ENCODE results near the gene SEC62.
A peak's percentile ranks its signal among the peaks of the same experiment; 100 is the strongest.
"Not testable (repeated sequence)": the region's sequence is repeated elsewhere in the genome, so short reads cannot be mapped to it uniquely, and the experiment has no call there.

SEC62 gene

DNA sequence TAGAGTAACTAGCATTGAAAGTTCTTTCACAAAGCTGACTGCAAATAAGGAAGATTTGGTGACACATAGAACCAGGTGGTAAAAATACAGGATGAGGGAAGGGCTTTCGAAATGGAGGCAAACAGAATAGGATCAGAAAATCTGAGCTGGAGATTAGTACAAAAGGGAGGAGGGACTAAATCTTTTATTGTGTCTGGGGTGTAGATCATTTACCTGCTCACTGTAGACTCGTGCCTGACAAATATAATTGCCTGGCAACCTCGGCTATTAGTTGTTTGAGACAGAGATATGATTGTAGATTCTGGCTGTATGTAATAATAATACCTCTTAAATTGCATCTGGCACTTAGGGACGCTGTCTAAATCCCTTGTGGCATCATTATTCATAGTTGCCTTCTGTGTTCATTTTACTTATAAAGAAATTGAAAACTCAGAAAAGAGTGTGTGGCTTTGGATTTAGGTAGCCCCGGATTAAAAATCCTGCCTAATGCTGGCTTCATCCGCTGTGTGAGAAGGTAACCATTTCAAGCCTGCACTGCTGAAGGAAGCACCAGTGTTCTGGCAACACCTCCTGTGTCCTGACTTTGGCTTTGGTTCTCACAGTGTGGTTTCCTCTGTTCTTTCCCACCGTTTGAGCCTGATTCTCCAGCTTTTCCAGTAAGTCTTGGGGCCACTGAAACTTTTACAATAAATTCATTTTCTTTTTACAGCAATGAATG lies 46.2 kb downstream of the SEC62 start:
- H3K36me3 Mint-ChIP-seq (ENCODE audit: low read depth) = no peaks in the 10 kb centered on the region
- DNase-seq (ENCODE audit: low spot score) = no peak
- H3K27me3 Mint-ChIP-seq (ENCODE audit: low read depth) = peaks cover 2% of the 10 kb centered on the region
- no peak overlapping the region for H3K27ac Mint-ChIP-seq
- no peaks in the 10 kb centered on the region for H3K9me3 Mint-ChIP-seq
- H3K4me3 Mint-ChIP-seq = no peak overlapping the region
- peaks cover 5% of the 10 kb centered on the region for H3K4me1 Mint-ChIP-seq (ENCODE audit: low read depth)

DNA sequence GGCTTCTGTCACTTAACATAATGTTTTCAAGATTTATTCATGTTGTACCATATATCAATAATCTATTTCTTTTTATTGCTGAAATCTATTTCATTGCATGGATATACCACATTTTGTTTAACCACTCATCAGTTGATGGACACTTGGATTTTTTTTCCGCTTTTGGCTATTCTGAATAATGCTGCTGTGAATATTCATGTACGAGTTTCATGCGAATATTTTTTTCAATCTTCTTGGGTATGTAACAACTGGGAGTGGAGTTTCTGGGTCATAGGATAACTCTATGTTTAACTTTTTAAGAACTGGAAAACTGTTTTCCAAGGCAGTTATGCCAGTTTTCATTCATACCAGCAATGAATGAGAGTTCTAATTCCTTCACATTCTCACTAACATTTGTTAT lies 49.5 kb downstream of the SEC62 start:
- no peaks in the 10 kb centered on the region for H3K9me3 Mint-ChIP-seq
- peaks cover 10% of the 10 kb centered on the region for H3K4me1 Mint-ChIP-seq (ENCODE audit: low read depth)
- DNase-seq (ENCODE audit: low spot score) = no peak
- H3K27me3 Mint-ChIP-seq (ENCODE audit: low read depth) = peaks cover 11% of the 10 kb centered on the region
- H3K27ac Mint-ChIP-seq = no peak overlapping the region
- H3K36me3 Mint-ChIP-seq (ENCODE audit: low read depth) = no peaks in the 10 kb centered on the region
- no peak overlapping the region for H3K4me3 Mint-ChIP-seq

DNA sequence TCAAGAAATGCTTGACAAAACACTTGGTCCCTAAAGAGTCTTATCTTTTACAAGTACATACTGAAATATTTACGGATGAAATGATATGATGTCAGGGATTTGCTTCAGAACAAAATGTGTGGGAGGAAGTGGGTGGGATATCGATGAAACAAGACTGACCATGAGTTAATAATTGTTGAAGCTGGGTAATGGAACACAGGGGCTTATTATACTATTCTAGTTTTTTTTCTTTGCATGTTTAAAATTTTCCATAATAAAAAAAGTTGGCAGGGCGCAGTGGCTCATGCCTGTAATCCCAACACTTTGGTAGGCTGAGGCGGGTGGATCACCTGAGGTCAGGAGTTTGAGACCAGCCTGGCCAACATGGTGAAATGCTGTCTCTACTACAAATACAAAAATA lies 52.7 kb downstream of the SEC62 start:
- not testable (repeated sequence) for H3K9me3 Mint-ChIP-seq; H3K27ac Mint-ChIP-seq; H3K36me3 Mint-ChIP-seq (ENCODE audit: low read depth)

DNA sequence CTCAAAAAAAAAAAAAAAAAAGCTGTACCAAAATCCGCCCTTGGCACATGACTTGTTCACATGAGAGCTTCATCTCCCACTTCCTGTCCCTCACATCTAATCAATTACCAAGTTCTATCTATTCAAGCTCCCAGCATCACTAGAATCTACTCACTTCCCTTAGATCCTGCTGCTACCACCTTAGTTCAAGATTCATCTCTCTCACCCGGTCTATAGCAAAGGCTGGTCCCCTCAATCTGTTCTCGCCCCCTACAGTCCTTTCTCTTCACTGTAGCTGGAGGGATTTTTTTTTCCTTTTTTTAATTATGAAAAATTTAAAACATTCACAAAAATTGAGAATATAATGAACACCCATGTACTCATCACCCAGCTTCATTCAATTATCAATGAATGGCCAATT lies 54.5 kb downstream of the SEC62 start:
- H3K27me3 Mint-ChIP-seq (ENCODE audit: low read depth) = peaks cover 15% of the 10 kb centered on the region
- DNase-seq (ENCODE audit: low spot score) = no peak
- H3K4me3 Mint-ChIP-seq = no peak overlapping the region
- H3K36me3 Mint-ChIP-seq (ENCODE audit: low read depth) = no peaks in the 10 kb centered on the region
- H3K9me3 Mint-ChIP-seq = no peaks in the 10 kb centered on the region
- no peak overlapping the region for H3K27ac Mint-ChIP-seq
- peaks cover 15% of the 10 kb centered on the region for H3K4me1 Mint-ChIP-seq (ENCODE audit: low read depth)

More for the DNA sequence above, 52.7 kb downstream of the SEC62 start:
- Mint-ChIP-seq H3K27me3 (ENCODE audit: low read depth) (peaks cover 14% of the 10 kb centered on the region), H3K4me1 (ENCODE audit: low read depth) (peaks cover 11% of the 10 kb centered on the region)
- DNase-seq (ENCODE audit: low spot score); H3K4me3 Mint-ChIP-seq: not testable (repeated sequence)

DNA sequence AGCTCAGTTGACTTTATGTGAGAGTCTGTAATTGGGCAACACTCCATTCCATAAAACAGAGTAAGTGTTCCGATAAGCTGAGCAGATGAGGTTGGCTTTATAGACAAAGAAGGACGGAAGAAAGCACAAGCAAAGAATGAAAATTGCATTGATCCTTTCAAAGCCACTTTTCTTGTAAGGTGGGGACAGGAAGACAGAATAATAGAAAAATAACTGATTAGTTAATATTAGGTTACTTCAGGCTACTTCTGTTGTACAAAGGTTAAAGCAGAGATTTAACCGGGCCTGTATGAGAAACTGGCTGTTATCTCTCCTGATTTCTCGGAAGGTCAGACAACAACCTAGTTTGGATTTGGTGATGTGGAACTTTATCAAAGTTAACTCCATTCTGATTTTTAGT lies 55.7 kb downstream of the SEC62 start:
- Mint-ChIP-seq H3K27me3 (ENCODE audit: low read depth) (peaks cover 13% of the 10 kb centered on the region), H3K9me3 (peaks cover 4% of the 10 kb centered on the region), H3K27ac (no peak overlapping the region), H3K36me3 (ENCODE audit: low read depth) (peaks cover 2% of the 10 kb centered on the region), H3K4me3 (no peak overlapping the region), H3K4me1 (ENCODE audit: low read depth) (peaks cover 19% of the 10 kb centered on the region)
- no peak for DNase-seq (ENCODE audit: low spot score)

DNA sequence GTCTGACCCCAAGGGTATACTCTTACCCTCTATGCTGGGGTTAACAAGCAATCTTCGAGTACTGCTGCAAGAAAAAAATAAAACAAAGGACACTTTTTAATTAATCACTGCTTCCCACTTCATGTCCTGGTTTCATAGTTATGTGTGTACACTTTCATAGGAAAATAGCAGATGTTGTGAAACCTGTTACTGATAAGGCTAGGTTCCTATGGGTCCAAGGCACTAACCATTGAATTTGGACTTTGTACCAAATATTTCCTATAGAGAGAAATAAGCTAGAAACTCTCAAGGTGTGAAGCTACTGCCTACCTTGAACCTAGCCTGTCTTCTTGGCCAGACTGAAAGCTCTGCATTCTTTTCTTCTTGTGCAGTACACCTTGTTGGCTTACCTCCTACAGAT lies 56.6 kb downstream of the SEC62 start:
- DNase-seq (ENCODE audit: low spot score) = no peak
- peaks cover 4% of the 10 kb centered on the region for H3K36me3 Mint-ChIP-seq (ENCODE audit: low read depth)
- H3K27me3 Mint-ChIP-seq (ENCODE audit: low read depth) = peaks cover 10% of the 10 kb centered on the region
- H3K4me3 Mint-ChIP-seq = no peak overlapping the region
- peaks cover 8% of the 10 kb centered on the region for H3K9me3 Mint-ChIP-seq
- H3K27ac Mint-ChIP-seq = no peak overlapping the region
- H3K4me1 Mint-ChIP-seq (ENCODE audit: low read depth) = peaks cover 25% of the 10 kb centered on the region

DNA sequence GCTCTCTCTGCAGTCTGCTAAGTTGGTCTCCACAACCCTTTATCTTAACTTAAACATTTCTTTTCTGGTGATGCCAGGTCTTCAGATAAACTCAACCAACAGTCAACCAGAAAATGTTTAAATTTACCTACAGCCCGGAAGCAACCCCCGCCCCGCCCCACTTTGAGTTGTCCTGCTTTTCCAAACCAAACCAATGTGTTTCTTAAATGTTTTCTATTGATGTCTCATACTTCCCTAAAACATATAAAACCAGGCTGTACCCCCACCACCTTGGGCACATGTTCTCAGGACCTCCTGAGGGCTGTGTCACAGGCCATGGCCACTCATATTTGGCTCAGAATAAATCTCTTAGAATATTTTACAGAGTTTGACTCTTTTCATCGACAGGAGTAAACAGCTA lies 58.0 kb downstream of the SEC62 start:
- Mint-ChIP-seq H3K4me3 (no peak overlapping the region), H3K4me1 (ENCODE audit: low read depth) (peaks cover 25% of the 10 kb centered on the region), H3K36me3 (ENCODE audit: low read depth) (peaks cover 4% of the 10 kb centered on the region), H3K9me3 (peaks cover 8% of the 10 kb centered on the region), H3K27me3 (ENCODE audit: low read depth) (peaks cover 4% of the 10 kb centered on the region), H3K27ac (no peak overlapping the region)
- no peak for DNase-seq (ENCODE audit: low spot score)

DNA sequence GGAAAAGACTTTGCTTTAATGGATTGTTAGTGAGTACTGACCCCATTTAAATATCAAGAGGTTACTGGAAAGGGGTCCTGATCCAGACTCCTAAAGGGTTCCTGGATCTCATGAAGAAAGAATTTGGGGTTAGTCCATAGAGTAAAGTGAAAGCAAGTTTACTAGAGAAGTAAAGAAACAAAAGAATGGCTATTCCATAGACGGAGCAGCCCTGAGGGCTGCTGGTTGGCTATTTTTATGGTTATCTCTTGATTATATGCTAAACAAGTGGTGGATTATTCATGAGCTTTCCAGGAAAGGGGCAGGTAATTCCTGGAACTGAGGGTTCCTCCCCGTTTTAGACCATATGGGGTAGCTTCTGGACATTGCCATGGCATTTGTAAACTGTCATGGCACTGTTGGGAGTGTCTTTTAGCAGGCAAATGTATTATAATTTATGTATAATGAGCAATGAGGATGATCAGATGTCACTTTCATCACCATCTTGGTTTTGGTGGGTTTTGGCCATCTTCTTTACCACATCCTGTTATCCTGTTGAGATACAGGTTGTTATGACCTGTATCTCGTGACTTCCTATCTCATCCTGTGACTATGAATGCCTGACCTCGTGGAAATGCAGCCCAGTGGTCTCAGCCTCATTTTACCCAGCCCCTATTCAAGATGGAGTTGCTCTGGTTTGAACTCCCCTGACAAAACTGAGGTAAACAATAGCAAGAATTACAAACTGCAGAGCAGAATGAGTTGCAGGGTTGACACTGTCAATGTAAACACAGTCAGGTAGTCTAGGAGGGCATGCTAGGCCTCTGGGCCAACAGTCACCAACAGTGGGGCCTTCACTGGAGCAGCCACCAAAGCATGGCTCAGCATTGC lies 60.9 kb downstream of the SEC62 start:
- H3K4me3 Mint-ChIP-seq = peak overlapping the region; percentile 44
- DNase-seq (ENCODE audit: low spot score) = peak; percentile 8

DNA sequence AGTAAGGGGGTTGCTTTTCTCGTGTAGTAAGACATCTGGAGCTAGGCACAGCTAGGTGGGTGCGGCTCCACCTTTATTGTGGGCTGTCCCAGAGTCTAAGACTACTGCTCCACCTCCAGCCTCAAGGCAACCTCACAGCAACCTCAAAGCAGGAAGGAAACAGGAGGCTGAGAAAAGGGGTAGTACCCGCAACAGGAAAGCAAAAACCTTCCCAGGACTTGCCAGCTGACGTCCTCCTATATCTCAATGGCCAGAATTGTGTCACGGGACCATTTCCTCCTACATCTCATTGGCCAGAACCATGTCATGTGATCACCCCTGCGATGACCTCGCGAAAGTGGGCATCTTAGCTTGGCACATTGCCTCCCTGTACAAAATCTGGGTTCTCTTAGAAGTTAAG lies 66.9 kb downstream of the SEC62 start:
- Mint-ChIP-seq H3K4me1 (ENCODE audit: low read depth) (peaks cover 33% of the 10 kb centered on the region), H3K9me3 (peaks cover 5% of the 10 kb centered on the region), H3K27me3 (ENCODE audit: low read depth) (no peaks in the 10 kb centered on the region), H3K36me3 (ENCODE audit: low read depth) (peaks cover 5% of the 10 kb centered on the region), H3K4me3 (peak overlapping the region; percentile 52), H3K27ac (peak overlapping the region; percentile 43)
- peak; percentile 20 for DNase-seq (ENCODE audit: low spot score)

More for the DNA sequence above, 60.9 kb downstream of the SEC62 start:
- H3K27me3 Mint-ChIP-seq (ENCODE audit: low read depth) = peaks cover 4% of the 10 kb centered on the region
- H3K9me3 Mint-ChIP-seq = peaks cover 8% of the 10 kb centered on the region
- peak overlapping the region; percentile 85 for H3K27ac Mint-ChIP-seq
- peaks cover 4% of the 10 kb centered on the region for H3K36me3 Mint-ChIP-seq (ENCODE audit: low read depth)
- H3K4me1 Mint-ChIP-seq (ENCODE audit: low read depth) = peaks cover 29% of the 10 kb centered on the region

DNA sequence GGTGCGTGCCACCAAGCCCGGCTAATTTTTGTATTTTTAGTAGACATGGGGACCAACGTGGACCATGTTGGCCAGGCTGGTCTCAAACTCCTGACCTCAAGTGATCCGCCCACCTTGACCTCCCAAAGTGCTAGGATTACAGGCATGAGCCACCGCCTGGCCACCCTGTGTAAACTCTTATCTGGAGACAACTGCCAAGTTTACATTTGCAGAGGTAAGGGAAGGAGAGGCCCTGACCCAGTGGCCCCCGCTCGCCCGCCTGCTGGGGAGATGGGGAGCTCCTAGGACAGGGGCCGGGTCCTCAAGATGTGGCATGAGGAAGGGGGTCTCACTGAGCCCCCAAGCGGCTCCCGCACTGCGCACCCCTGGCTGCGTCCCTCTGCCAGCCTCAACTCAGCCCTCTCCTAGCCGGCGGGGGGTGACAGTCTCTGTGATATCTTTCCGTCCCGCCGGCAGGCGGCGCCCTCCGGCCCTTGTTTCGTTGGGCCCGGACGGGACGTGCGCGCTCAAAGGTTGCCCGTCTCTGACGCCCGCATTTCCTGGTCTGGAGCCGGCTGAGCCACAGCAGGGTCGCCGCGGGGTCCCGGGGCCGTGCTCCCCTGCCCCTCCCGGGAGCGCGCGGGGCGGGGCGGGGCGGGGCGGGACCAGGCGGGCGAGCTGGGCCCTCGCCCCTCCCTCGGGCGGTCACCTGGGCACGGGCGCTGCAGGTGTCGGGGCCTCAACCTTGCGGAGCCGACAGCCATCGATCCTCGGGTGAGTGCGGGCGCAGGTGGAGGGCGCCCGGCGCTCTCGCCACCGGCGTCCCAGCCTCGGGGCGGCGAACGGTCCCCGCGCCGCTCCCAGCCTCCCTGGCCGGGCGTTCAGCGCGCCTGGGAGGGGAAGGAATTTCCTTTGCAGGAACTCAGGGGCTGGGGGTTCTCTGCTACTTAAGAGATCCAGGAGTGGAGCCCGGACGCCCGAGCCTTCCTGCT lies 71.1 kb downstream of the SEC62 start, which contains the start of gene GPR160:
TSS of gene GPR160 (plus strand) at position 533 of the 971 bp plus-strand sequence. CDS start 45,978 bp downstream, outside the sequence.
- peak within 1 kb of the TSS; percentile 86 for H3K4me3 Mint-ChIP-seq
- DNase-seq (ENCODE audit: low spot score) = peak; percentile 78
- peaks cover 3% of the 10 kb centered on the region for H3K27me3 Mint-ChIP-seq (ENCODE audit: low read depth)
- peaks cover 26% of the 10 kb centered on the region for H3K4me1 Mint-ChIP-seq (ENCODE audit: low read depth)
- H3K36me3 Mint-ChIP-seq (ENCODE audit: low read depth) = peaks cover 8% of the 10 kb centered on the region
- peak within 1 kb of the TSS; percentile 65 for H3K27ac Mint-ChIP-seq
- peaks cover 5% of the 10 kb centered on the region for H3K9me3 Mint-ChIP-seq

DNA sequence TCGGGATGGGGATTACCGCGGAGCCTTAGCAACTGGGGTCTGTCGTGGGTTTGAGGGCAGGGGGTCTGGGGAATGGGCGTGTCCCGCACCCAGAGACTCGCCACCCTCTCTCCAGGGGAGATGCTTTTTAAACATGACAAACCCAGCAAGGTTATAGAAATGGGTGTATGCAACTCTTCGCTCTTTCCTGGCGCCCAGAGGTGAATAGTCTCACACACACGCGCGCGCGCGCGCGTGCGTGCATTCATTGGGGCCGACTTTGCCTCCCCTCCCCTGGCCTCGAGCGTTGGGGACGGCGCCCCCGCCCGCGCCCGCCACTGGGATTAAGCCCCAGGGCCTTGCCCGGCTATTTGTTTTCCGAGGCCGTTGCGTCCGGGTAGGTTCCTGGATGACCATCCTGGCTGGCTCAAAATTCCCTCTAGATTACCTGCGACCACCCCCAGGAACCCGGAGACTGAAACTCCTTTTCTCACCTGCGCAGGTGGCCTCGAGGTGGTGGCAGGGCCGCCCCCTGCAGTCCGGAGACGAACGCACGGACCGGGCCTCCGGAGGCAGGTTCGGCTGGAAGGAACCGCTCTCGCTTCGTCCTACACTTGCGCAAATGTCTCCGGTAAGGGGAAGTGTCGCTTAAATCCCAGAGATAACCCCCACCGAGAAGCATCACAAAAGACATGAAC lies 72.0 kb downstream of the SEC62 start:
- peaks cover 3% of the 10 kb centered on the region for H3K27me3 Mint-ChIP-seq (ENCODE audit: low read depth)
- DNase-seq (ENCODE audit: low spot score) = no peak
- peaks cover 17% of the 10 kb centered on the region for H3K4me1 Mint-ChIP-seq (ENCODE audit: low read depth)
- peaks cover 9% of the 10 kb centered on the region for H3K36me3 Mint-ChIP-seq (ENCODE audit: low read depth)
- H3K27ac Mint-ChIP-seq = peak overlapping the region; percentile 65
- peaks cover 3% of the 10 kb centered on the region for H3K9me3 Mint-ChIP-seq
- H3K4me3 Mint-ChIP-seq = peak overlapping the region; percentile 86

DNA sequence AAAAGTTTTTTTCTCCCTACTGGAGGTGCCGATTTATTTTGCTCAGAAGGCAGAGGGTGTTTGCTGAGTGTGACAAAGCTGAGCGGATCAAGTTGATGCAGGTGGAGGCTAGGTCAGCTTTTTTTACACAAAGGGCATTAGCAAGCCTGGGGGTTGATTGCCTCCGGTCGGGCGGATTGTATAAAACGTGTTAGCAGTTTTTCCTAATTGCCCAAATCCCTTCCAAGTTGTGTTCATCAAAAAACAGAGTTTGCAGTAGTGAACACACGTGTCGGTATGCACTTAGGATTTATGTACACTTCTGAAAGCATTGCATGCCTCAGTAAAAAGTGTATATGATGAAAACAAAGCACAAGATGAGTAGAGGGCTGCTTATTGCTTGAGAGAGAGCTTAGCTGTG lies 73.8 kb downstream of the SEC62 start:
- H3K36me3 Mint-ChIP-seq (ENCODE audit: low read depth) = peaks cover 9% of the 10 kb centered on the region
- H3K4me3 Mint-ChIP-seq = no peak overlapping the region
- H3K27ac Mint-ChIP-seq = no peak overlapping the region
- H3K27me3 Mint-ChIP-seq (ENCODE audit: low read depth) = peaks cover 3% of the 10 kb centered on the region
- peaks cover 17% of the 10 kb centered on the region for H3K4me1 Mint-ChIP-seq (ENCODE audit: low read depth)
- no peaks in the 10 kb centered on the region for H3K9me3 Mint-ChIP-seq
- no peak for DNase-seq (ENCODE audit: low spot score)

DNA sequence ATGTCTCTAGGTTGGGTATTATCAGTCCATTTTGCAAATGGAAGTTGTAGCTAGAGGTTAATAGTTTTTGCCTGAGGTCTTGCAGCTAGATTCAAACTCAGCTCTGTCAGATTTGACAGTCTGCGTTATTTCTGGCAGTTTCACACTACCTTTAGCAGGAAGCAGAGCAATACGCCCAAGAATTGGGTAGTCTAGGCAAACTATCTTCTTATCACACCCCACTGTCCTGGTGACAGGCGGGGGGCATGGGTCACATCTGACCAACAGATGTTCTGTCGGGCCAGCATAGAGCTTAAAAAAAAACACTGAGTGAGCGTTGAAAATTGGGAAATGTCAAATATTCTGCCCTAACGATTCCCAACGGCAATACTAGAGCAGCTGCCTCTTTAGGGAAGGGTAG lies 76.9 kb downstream of the SEC62 start:
- peaks cover 3% of the 10 kb centered on the region for H3K27me3 Mint-ChIP-seq (ENCODE audit: low read depth)
- H3K9me3 Mint-ChIP-seq = no peaks in the 10 kb centered on the region
- H3K4me3 Mint-ChIP-seq = no peak overlapping the region
- peaks cover 9% of the 10 kb centered on the region for H3K36me3 Mint-ChIP-seq (ENCODE audit: low read depth)
- H3K4me1 Mint-ChIP-seq (ENCODE audit: low read depth) = peaks cover 22% of the 10 kb centered on the region
- no peak overlapping the region for H3K27ac Mint-ChIP-seq
- no peak for DNase-seq (ENCODE audit: low spot score)
